Activated T-cell treated with anti-CD3 and anti-CD28 coated beads, Interleukin-2, amount 50 U/mL, for 4 hours (primary cell): ENCODE measurements around the gene FAM83E. TPM values are rescaled to one million over a fixed set of nuclear protein-coding genes. Genes with fewer than 3 reads are reported as not detected.
"Not testable (repeated sequence)": the region's sequence is repeated elsewhere in the genome, so short reads cannot be mapped to it uniquely, and the experiment has no call there.

Source experiments
- ATAC-seq, 2 donors: fragments of 200-7000 bp; cut with Tn5 transposase; one replicate each; pipeline ENCODE4 v1.10.0; 2021
- DNase-seq: peaks from one replicate; pipeline ENCODE4 v3.0.0-alpha.2; 2020
- H3K27me3 Mint-ChIP-seq: one replicate; pipeline ENCODE4 v1.8.0; 2021; ENCODE audit warnings: low read depth, mixed read lengths
- H3K36me3 Mint-ChIP-seq: one replicate; pipeline ENCODE4 v1.8.0; 2022; ENCODE audit warnings: mixed read lengths; ENCODE audit not compliant: insufficient read depth
- H3K4me1 Mint-ChIP-seq: one replicate; pipeline ENCODE4 v1.8.0; 2021; ENCODE audit warnings: low read depth, mixed read lengths
- H3K4me3 Mint-ChIP-seq: one replicate; pipeline ENCODE4 v1.8.0; 2021; ENCODE audit warnings: mild to moderate bottlenecking, moderate library complexity, mixed read lengths
- H3K9me3 Mint-ChIP-seq: one replicate; pipeline ENCODE4 v1.8.0; 2021; ENCODE audit warnings: mixed read lengths
- total RNA-seq, 3 donors: library from RNA; stranded (reverse); gene quantifications; one replicate each; pipeline ENCODE4 v1.2.1, GENCODE V29; 2021

The FAM83E gene
- total RNA-seq = 10 to 100 TPM; 11.3 to 15.7 (median 13.1) TPM

GRCh38 chr19:48614436-48615230 is at the start of gene FAM83E:
Gene FAM83E (minus strand): TSS chr19:48615076. CDS start chr19:48613372, 1,704 bp downstream.
- H3K27me3 Mint-ChIP-seq = no peaks in the 10 kb centered on the region
- ATAC-seq (no peak), DNase-seq (no peak)
- peak within 1 kb of the TSS; percentile 97 for H3K4me3 Mint-ChIP-seq
- peaks cover 17% of the 10 kb centered on the region for H3K4me1 Mint-ChIP-seq
- H3K9me3 Mint-ChIP-seq = no peaks in the 10 kb centered on the region
- peaks cover 44% of the 10 kb centered on the region for H3K36me3 Mint-ChIP-seq

GRCh38 chr19:48664476-48664875 is 49.6 kb upstream of the FAM83E start:
- DNase-seq = no peak
- H3K4me1 Mint-ChIP-seq = peaks cover 7% of the 10 kb centered on the region
- no peak for ATAC-seq
- no peak overlapping the region for H3K4me3 Mint-ChIP-seq
- H3K36me3 Mint-ChIP-seq = no peaks in the 10 kb centered on the region
- H3K27me3 Mint-ChIP-seq = no peaks in the 10 kb centered on the region
- H3K9me3 Mint-ChIP-seq = no peaks in the 10 kb centered on the region

- Mint-ChIP-seq H3K36me3 (no peaks in the 10 kb centered on the region), H3K4me3 (no peak overlapping the region), H3K9me3 (no peaks in the 10 kb centered on the region), H3K4me1 (peaks cover 7% of the 10 kb centered on the region), H3K27me3 (no peaks in the 10 kb centered on the region)
- ATAC-seq = no peak
- no peak for DNase-seq
These were observed 48.8 kb upstream of the FAM83E start for GRCh38 chr19:48663667-48664066.

- Mint-ChIP-seq H3K4me1 (peaks cover 7% of the 10 kb centered on the region), H3K4me3 (no peak overlapping the region), H3K36me3 (no peaks in the 10 kb centered on the region), H3K9me3 (no peaks in the 10 kb centered on the region), H3K27me3 (no peaks in the 10 kb centered on the region)
- no peak for DNase-seq
- no peak for ATAC-seq
These were observed 46.8 kb upstream of the FAM83E start for GRCh38 chr19:48661711-48662090.

GRCh38 chr19:48660852-48661710 is 46.2 kb upstream of the FAM83E start:
- no peaks in the 10 kb centered on the region for H3K36me3 Mint-ChIP-seq
- peak; percentile 96 to 98 for ATAC-seq
- DNase-seq = peak; percentile 70

GRCh38 chr19:48659768-48660167 is 44.9 kb upstream of the FAM83E start:
- ATAC-seq (no peak), DNase-seq (no peak)
- Mint-ChIP-seq H3K4me3 (no peak overlapping the region), H3K4me1 (peaks cover 7% of the 10 kb centered on the region), H3K27me3 (no peaks in the 10 kb centered on the region), H3K36me3 (no peaks in the 10 kb centered on the region), H3K9me3 (no peaks in the 10 kb centered on the region)

More at GRCh38 chr19:48660852-48661710, 46.2 kb upstream of the FAM83E start:
- H3K27me3 Mint-ChIP-seq = no peaks in the 10 kb centered on the region
- peaks cover 7% of the 10 kb centered on the region for H3K4me1 Mint-ChIP-seq
- H3K4me3 Mint-ChIP-seq = peak overlapping the region; percentile 63
- no peaks in the 10 kb centered on the region for H3K9me3 Mint-ChIP-seq

GRCh38 chr19:48658483-48658882 is 43.6 kb upstream of the FAM83E start:
- DNase-seq (no peak), ATAC-seq (no peak)
- Mint-ChIP-seq H3K4me3 (no peak overlapping the region), H3K9me3 (no peaks in the 10 kb centered on the region), H3K27me3 (no peaks in the 10 kb centered on the region), H3K4me1 (peaks cover 7% of the 10 kb centered on the region), H3K36me3 (no peaks in the 10 kb centered on the region)

- ATAC-seq, DNase-seq, H3K9me3 Mint-ChIP-seq, H3K36me3 Mint-ChIP-seq, H3K4me1 Mint-ChIP-seq, H3K4me3 Mint-ChIP-seq, H3K27me3 Mint-ChIP-seq: not testable (repeated sequence)
These were observed 43.0 kb upstream of the FAM83E start for GRCh38 chr19:48657828-48658227.

- H3K9me3 Mint-ChIP-seq = no peaks in the 10 kb centered on the region
- H3K36me3 Mint-ChIP-seq = no peaks in the 10 kb centered on the region
- ATAC-seq (no peak), DNase-seq (no peak)
- H3K4me1 Mint-ChIP-seq = peaks cover 10% of the 10 kb centered on the region
- H3K27me3 Mint-ChIP-seq = no peaks in the 10 kb centered on the region
- H3K4me3 Mint-ChIP-seq = no peak overlapping the region
These were observed 42.1 kb upstream of the FAM83E start for GRCh38 chr19:48656840-48657474.

GRCh38 chr19:48654299-48655059 is 39.6 kb upstream of the FAM83E start:
- peaks cover 9% of the 10 kb centered on the region for H3K4me1 Mint-ChIP-seq
- DNase-seq (no peak), ATAC-seq (no peak)
- no peaks in the 10 kb centered on the region for H3K9me3 Mint-ChIP-seq
- no peaks in the 10 kb centered on the region for H3K27me3 Mint-ChIP-seq
- H3K4me3 Mint-ChIP-seq = no peak overlapping the region
- H3K36me3 Mint-ChIP-seq = no peaks in the 10 kb centered on the region

GRCh38 chr19:48651683-48652048 is 36.8 kb upstream of the FAM83E start:
- Mint-ChIP-seq H3K9me3 (no peaks in the 10 kb centered on the region), H3K4me1 (peaks cover 29% of the 10 kb centered on the region), H3K27me3 (no peaks in the 10 kb centered on the region), H3K4me3 (no peak overlapping the region), H3K36me3 (no peaks in the 10 kb centered on the region)
- DNase-seq (no peak), ATAC-seq (no peak)

GRCh38 chr19:48650974-48651682 is 36.3 kb upstream of the FAM83E start:
- ATAC-seq (no peak), DNase-seq (no peak)
- H3K4me1 Mint-ChIP-seq = peaks cover 29% of the 10 kb centered on the region
- H3K27me3 Mint-ChIP-seq = no peaks in the 10 kb centered on the region
- no peaks in the 10 kb centered on the region for H3K9me3 Mint-ChIP-seq
- no peaks in the 10 kb centered on the region for H3K36me3 Mint-ChIP-seq
- no peak overlapping the region for H3K4me3 Mint-ChIP-seq

- peaks cover 46% of the 10 kb centered on the region for H3K4me1 Mint-ChIP-seq
- H3K4me3 Mint-ChIP-seq = peak overlapping the region; percentile 3
- H3K9me3 Mint-ChIP-seq = no peaks in the 10 kb centered on the region
These were observed 33.3 kb upstream of the FAM83E start for GRCh38 chr19:48648134-48648533.

More at GRCh38 chr19:48648134-48648533, 33.3 kb upstream of the FAM83E start:
- Mint-ChIP-seq H3K27me3 (no peaks in the 10 kb centered on the region), H3K36me3 (no peaks in the 10 kb centered on the region)
- ATAC-seq = no peak
- no peak for DNase-seq
